GM12873 (cell line): Measurements from ENCODE around the gene AMOTL1.

ENCODE experiments used
- TF ChIP-seq, protein P1 (sequence below): IDR thresholded peaks from 2 replicates; pipeline ENCODE4 v1.5.1; 2012; ENCODE audit warnings: low read depth, mild to moderate bottlenecking, moderate library complexity, low read length, control low read depth; ENCODE audit not compliant: insufficient read depth; ENCODE audit errors: missing control alignments

The AMOTL1 gene

DNA sequence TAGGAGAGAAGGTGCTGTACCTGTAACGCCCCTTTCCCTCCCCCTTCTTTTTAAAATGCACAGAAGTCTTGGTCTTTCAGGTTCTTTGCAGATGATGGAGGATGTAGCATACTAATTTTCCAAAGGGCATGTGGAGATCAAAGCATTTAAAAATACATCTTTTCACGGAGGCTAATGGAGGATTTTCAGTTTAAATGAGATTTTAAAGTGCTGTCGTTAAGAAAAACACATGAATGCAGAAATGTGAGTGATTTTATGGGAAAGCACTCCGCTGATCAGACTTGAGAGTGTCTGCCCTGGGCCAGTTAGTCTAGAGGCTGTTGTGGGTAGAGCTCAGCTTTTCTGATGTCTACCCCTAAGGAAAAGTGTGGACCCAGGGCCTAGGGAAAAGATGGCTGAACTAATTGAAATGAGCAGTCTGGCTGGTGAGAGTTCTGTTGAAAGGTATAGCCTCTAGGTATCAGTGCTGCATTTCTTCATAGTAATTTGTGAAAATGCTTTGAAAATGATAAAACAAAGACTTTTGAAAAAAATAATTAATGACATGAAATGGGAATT, 2.5 kb downstream of the AMOTL1 start:
- TF ChIP-seq, protein P1, sequence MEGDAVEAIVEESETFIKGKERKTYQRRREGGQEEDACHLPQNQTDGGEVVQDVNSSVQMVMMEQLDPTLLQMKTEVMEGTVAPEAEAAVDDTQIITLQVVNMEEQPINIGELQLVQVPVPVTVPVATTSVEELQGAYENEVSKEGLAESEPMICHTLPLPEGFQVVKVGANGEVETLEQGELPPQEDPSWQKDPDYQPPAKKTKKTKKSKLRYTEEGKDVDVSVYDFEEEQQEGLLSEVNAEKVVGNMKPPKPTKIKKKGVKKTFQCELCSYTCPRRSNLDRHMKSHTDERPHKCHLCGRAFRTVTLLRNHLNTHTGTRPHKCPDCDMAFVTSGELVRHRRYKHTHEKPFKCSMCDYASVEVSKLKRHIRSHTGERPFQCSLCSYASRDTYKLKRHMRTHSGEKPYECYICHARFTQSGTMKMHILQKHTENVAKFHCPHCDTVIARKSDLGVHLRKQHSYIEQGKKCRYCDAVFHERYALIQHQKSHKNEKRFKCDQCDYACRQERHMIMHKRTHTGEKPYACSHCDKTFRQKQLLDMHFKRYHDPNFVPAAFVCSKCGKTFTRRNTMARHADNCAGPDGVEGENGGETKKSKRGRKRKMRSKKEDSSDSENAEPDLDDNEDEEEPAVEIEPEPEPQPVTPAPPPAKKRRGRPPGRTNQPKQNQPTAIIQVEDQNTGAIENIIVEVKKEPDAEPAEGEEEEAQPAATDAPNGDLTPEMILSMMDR: no peak

DNA sequence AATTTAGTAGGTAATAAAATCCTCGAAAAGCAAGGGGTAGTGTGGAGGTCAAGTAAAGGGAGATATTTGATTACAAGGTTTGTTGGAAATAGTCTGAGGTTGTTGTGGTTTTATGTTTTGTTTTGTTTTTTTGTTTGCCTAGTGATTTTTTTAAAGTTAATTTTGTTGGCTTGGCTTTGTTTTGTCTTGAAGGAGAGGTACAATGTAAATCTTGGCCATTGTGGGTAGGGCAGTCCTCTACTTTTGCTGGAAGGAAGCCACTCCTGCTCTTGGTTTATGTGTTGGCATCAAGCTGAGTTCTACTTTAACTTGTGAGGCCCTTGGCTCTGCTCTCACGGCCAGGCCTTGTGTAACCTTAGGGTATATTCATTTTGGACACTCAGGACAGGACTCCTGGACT, 3.2 kb downstream of the AMOTL1 start:
- TF ChIP-seq, protein P1: no peak

DNA sequence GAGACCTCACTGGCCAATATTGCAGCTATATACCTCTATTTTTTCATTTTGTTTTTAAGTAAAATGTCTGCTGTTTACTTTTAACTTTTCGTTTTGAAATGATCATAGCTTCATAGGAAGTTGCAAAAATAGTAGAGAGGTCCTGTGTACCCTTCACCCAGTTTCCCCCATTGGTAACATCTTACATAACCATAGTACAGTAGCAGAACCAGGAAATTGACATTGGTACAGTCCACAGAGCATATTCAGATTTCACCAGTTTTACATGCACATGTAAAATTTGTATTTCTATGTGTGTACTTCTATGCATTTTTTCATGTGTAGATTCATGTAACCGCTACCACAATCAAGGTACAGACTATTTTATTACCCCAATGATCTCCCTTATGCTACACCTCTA, 3.8 kb downstream of the AMOTL1 start:
- TF ChIP-seq, protein P1: no peak

DNA sequence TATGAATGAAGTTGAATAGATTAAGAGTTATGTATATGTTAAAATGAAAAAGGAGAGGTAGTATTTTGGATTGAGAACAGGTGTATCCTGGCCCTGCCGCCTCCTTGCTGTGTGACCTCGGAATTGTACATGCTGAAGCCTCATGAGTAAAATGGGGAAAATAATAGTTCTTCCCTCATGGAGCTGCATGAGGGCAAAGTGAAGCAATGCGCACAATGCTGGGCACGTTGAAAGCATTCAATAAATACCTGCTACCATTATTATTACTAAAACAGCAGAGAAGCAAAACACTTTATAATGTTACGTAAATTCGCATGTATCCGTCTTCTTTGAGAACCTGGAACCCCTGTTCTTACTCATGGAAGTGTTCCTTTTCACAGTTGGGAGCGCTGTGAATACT, 5.7 kb downstream of the AMOTL1 start:
- TF ChIP-seq, protein P1: no peak

DNA sequence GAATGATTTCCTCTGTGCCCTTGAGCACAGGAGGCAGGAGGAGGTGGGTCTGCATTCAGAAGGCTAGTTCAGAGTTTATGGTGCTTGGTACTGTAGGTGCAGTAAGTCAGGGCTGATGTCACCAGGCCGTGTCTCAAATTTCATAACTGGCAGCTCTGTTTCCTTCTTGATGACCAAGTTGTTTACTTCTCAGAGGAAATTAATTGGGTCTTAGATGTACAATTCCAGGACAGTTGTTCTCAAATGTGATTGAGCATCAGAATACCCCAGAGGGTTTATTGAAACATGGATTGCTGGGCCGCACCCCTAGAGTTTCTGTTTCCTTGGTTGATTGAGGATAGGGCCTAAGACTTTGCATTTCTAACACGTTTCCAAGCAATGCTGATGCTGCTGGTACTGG, 6.2 kb downstream of the AMOTL1 start:
- TF ChIP-seq, protein P1: no peak

DNA sequence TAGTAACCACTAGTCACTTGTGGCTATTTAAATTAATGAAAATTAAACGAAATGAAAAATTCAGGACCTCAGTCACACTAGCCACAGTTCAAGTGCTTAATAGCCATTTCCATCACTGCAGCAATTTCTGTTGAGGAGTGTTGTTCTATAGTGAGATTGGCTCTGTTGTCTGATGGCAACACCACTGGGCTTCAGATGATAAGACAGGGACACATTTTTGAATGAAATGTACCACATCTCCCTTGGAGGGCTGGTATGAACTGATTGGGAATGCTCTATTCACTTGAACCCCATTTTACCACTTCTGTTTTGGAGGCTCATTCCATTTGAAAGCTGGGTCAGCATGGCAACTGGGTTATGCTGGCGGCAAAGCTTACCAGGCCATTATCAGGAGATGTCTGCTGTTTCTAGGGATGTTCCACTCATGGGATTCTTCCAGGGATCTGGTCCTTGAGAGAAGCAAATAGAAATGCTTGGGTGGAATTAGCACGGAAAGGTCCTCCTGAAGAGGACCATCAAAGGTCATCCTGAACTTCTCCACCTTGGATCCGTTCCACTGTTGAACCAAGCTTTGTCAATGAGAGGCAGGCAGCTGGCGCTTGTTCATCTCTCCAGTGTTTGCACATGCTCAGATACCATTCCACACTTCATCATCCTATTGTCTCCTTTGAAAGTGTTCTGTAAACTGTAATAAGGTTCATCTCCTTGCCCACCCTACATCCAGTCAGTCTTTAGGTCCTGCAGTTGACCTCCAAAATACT, 7.6 kb downstream of the AMOTL1 start:
- TF ChIP-seq, protein P1: no peak

DNA sequence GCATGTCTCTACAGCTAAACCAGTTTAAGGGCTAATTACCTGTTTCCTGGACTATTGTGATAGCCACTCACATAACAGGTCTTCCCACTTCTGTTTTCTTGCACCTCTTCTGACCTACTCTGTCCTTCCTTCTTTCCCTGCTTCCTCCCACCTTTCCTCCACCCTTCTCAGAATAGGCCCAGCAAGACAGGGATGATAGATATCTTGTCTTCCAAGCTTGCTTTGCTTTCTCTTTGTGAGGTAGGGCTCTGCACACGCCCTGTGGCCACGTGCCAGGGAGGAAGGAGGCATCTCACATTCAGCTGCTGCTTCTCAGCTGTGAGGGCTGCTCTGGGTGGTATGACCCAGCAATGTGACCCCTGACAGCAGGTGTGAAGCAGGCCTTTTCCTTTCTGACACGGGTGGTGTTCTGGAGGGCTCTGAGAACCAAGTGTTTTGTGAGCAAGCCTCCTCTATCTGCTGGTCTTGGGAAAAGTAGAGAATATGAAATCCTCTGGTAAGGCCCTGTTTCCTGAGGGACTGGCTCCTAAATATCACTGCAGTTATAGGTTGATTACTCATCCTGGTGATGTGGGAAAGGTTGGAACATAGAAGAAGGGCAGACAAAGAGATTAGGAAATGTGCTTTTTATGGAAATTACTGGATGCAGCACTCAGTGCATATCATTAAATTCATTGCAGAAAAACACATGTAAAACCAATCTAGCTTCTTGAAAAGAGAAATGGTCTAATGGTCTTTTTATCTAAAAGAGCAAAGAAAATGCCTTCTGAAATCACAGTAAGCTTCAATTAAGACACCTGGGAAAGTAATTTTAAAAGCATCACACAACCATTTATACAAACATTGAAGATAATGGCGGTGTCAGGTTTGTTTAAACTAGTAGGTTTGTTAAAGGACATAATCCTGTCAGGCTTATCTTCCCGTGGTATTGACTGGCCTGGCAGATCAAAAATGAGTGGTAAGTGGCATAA, 8.5 kb downstream of the AMOTL1 start:
- TF ChIP-seq, protein P1: no peak
